Mucosa of descending colon (tissue), 3 donors: Measurements from ENCODE around the gene GAD2. TPM values are rescaled to one million over a fixed set of nuclear protein-coding genes. Genes with fewer than 3 reads are reported as not detected.

Experiments used
- ATAC-seq: fragments of 200-7000 bp; cut with Tn5 transposase; one replicate; pipeline ENCODE4 v1.9.1; 2020; ENCODE audit warnings: mild to moderate bottlenecking, moderate library complexity
- DNase-seq, 3 donors: peaks; one replicate each; pipeline ENCODE4 v3.0.0-alpha.2; 2020
- H3K36me3 ChIP-seq: fragments of 200-600 bp; one replicate; pipeline ENCODE4 v1.8.0; 2021; ENCODE audit warnings: low read depth, mild to moderate bottlenecking
- H3K4me1 ChIP-seq: fragments of 200-600 bp; one replicate; pipeline ENCODE4 v1.8.0; 2021; ENCODE audit warnings: low read depth, mild to moderate bottlenecking
- H3K4me3 ChIP-seq: fragments of 200-600 bp; one replicate; pipeline ENCODE4 v1.8.0; 2021; ENCODE audit warnings: mild to moderate bottlenecking
- H3K9me3 ChIP-seq: fragments of 200-600 bp; one replicate; pipeline ENCODE4 v1.8.0; 2021; ENCODE audit warnings: mild to moderate bottlenecking
- intact Hi-C, 2 donors: fragments of 100-400 bp; cut with DNase I in 1 of 2; cut with micrococcal nuclease in 1 of 2; formaldehyde crosslinking; loops; one replicate each; pipeline versions ENCODE4 v1.11.0 to v1.11.1; 2022; cut with DNase I, micrococcal nuclease
- total RNA-seq, 3 donors: library from RNA; stranded (reverse); fragmentation: NEBNext Ultra II Directional in 2 of 3; extraction: Animal tissue kit (Norgen Biotek cat#: 25700) in 2 of 3; gene quantifications; one replicate each; pipeline versions ENCODE4 v1.2.1 to v1.2.4, GENCODE V29; 2021 to 2023
- TF ChIP-seq, protein P1 (sequence below): fragments of 200-600 bp; IDR thresholded peaks from one replicate; pipeline ENCODE4 v1.8.0; 2022; ENCODE audit warnings: antibody characterized with exemption, mild to moderate bottlenecking
- donor health status: DM: no; HTN: no; CAD: no; lungs with moderate emphysema.
- donor health status: DM: no; HTN: no; CAD: no.
- donor health status: DM: no; HTN: yes; CAD: no.

GAD2 gene
- total RNA-seq, 3 donors from 2014 or later: not detected

DNA sequence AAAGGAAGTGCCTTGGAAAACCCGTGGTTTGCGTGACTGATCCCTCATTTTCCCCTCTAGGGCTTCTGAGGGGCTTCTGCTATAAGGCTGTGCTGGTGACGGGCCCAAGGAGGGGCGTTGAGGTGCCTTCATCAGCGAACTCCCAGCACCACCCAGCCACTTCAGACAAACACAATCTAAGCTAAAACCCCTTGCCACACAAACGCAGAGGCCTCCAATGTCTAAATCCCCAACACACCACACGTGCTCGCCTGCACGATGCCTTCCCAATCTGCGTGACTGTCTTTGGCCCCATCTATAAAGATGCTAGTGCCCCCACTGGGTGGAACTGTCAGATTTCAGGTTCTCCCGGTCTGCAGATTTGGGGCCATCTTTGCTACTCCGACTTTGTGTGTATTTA lies 4.1 kb upstream of the GAD2 start:
- ATAC-seq (no peak), DNase-seq (no peak)
- Histone ChIP-seq H3K9me3 (no peaks in the 10 kb centered on the region), H3K36me3 (no peaks in the 10 kb centered on the region), H3K4me3 (no peak overlapping the region), H3K4me1 (no peaks in the 10 kb centered on the region)
- TF ChIP-seq, protein P1, sequence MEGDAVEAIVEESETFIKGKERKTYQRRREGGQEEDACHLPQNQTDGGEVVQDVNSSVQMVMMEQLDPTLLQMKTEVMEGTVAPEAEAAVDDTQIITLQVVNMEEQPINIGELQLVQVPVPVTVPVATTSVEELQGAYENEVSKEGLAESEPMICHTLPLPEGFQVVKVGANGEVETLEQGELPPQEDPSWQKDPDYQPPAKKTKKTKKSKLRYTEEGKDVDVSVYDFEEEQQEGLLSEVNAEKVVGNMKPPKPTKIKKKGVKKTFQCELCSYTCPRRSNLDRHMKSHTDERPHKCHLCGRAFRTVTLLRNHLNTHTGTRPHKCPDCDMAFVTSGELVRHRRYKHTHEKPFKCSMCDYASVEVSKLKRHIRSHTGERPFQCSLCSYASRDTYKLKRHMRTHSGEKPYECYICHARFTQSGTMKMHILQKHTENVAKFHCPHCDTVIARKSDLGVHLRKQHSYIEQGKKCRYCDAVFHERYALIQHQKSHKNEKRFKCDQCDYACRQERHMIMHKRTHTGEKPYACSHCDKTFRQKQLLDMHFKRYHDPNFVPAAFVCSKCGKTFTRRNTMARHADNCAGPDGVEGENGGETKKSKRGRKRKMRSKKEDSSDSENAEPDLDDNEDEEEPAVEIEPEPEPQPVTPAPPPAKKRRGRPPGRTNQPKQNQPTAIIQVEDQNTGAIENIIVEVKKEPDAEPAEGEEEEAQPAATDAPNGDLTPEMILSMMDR: no peak
- intact Hi-C loops: no loop called here

GRCh38 chr10:26213157-26213800 lies 3.3 kb upstream of the GAD2 start:
- no peak for DNase-seq
- no peak for ATAC-seq
- intact Hi-C loops: no loop called here
- no peaks in the 10 kb centered on the region for H3K9me3 ChIP-seq
- H3K36me3 ChIP-seq: no peaks in the 10 kb centered on the region
- H3K4me3 ChIP-seq: no peak overlapping the region
- no peaks in the 10 kb centered on the region for H3K4me1 ChIP-seq
- TF ChIP-seq, protein P1: no peak

DNA sequence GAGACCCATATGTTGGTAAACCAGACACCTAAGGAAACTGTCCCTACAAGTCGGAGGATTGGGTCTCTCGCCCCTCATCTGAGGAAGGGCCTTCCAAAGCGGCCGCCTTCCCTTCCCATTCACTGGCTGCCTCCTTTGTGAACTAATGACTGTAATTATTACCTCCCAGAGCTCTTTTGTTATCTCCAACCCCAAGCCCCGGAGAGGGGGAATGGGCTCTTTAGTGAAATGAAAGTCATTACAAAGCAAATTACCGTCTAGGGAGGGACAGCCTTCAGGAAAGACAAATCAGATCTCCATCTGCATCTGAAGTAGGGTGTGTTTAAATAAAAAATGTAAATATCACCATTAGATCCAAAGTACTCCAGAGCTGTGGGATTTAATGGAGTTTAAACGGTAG lies 2.6 kb upstream of the GAD2 start:
- ATAC-seq (no peak), DNase-seq (no peak)
- Histone ChIP-seq H3K9me3 (no peaks in the 10 kb centered on the region), H3K4me3 (no peak overlapping the region), H3K4me1 (no peaks in the 10 kb centered on the region), H3K36me3 (no peaks in the 10 kb centered on the region)
- TF ChIP-seq, protein P1: no peak
- intact Hi-C loops: no loop called here

DNA sequence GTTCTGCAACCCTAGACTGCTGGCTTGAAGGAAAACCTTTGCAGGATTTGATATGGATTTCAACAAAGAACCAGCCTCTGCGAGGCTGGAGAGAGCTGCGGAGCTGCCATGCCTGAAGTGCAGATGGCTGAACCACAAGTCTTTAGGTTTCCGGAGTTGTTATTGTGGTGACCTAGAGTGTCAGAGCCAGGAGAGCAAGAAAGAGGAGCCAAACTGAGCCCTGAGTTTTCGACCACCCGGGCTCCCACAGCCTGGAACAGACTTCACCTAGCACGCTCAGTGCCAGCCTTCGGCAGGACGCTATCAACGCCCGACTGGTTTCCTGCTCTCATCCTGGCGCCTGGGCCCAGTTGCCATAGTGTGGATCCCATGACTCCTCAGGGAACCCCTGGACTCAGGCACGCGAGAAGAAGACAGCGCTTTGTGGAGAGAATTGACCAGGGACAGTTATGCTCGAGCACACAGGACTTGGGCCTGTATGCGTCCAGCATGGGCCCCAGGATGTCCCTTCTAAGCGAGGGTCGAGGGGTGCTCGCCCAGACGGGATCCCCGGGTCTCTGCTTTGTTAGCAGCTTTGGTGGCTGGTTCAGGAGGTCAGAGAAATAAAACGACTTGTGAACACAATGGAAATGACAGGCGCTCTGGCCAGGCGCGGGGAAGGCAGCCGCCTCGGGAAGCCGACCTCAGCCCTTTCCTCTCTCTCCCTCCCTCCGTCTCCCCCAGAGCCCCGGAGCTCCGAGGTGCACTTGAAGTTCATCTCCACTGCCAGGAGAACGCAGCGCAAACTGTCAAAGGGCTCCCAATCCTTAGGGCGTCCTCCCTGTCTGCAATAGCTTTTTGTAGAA lies 1.8 kb upstream of the GAD2 start:
- TF ChIP-seq, protein P1: no peak
- ATAC-seq: no peak
- Histone ChIP-seq H3K4me1 (no peaks in the 10 kb centered on the region), H3K4me3 (no peak overlapping the region), H3K9me3 (no peaks in the 10 kb centered on the region), H3K36me3 (no peaks in the 10 kb centered on the region)
- intact Hi-C loops: no loop called here
- DNase-seq: no peak

- no peak overlapping the region for H3K4me3 ChIP-seq
- ATAC-seq (no peak), DNase-seq (no peak)
- H3K36me3 ChIP-seq: no peaks in the 10 kb centered on the region
- no peaks in the 10 kb centered on the region for H3K4me1 ChIP-seq
- H3K9me3 ChIP-seq: no peaks in the 10 kb centered on the region
- TF ChIP-seq, protein P1: no peak
- intact Hi-C loops: no loop called here
Observed at GRCh38 chr10:26215396-26215934, 1.1 kb upstream of the GAD2 start.
